GM12874 (cell line): ENCODE measurements around the gene LAMC3.

Experiments
- TF ChIP-seq, protein P1 (sequence below): IDR thresholded peaks from 2 replicates; pipeline ENCODE4 v1.5.1; 2011; ENCODE audit warnings: low read depth, mild to moderate bottlenecking, control low read depth, low read length, moderate library complexity; ENCODE audit not compliant: insufficient read depth

The LAMC3 gene

DNA sequence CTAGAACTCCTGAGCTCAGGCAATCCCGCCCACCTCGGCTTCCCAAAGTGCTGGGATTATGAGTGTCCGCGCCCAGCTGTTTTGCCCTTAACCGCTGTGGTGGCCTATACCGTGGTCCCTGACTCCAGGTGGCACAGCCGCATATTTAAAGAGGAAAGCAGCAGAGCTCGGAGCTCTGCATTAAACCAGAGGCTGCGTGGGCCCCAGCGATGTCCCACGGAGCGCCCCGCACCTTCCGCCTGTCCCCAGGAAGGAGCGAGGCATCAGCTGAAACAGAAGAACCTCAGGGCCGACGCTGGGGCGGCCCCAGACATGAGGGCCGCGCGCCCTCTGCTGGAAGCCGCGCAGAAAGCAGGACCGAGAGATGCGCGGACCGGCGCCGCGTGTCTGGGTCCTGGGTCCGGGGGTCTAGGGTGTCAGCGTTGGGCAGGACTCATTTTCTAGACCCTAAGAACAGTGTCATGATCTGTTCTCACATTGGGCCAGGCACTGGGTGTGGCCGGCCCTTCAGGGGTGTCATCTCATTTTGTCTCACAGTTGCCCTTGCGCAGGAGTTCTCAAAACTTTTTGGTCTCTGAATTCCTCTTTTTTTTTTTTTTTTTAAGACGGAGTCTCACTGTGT, 37.7 kb downstream of the LAMC3 start:
- TF ChIP-seq, protein P1, sequence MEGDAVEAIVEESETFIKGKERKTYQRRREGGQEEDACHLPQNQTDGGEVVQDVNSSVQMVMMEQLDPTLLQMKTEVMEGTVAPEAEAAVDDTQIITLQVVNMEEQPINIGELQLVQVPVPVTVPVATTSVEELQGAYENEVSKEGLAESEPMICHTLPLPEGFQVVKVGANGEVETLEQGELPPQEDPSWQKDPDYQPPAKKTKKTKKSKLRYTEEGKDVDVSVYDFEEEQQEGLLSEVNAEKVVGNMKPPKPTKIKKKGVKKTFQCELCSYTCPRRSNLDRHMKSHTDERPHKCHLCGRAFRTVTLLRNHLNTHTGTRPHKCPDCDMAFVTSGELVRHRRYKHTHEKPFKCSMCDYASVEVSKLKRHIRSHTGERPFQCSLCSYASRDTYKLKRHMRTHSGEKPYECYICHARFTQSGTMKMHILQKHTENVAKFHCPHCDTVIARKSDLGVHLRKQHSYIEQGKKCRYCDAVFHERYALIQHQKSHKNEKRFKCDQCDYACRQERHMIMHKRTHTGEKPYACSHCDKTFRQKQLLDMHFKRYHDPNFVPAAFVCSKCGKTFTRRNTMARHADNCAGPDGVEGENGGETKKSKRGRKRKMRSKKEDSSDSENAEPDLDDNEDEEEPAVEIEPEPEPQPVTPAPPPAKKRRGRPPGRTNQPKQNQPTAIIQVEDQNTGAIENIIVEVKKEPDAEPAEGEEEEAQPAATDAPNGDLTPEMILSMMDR = peak; percentile 98

DNA sequence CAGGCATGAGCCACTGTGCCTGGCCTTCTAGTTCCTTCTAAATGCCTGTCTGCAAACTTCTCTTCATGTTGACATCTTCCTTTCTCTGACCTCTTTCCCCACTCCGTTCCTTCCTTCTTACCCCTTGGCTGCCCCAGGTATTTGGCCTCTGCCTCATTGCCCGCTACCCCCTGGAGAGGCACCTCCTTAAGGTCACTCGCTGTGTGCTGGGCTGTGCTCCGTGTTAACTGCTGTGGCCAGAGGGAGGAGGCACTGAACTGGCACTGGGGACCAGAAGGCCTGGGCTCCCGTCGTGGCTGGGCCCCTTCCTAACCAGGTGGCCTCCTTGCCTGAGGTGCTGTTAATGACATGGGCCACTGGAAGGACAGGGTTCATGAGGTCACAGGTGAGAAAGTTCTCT, 39.4 kb downstream of the LAMC3 start:
- TF ChIP-seq, protein P1 = no peak

DNA sequence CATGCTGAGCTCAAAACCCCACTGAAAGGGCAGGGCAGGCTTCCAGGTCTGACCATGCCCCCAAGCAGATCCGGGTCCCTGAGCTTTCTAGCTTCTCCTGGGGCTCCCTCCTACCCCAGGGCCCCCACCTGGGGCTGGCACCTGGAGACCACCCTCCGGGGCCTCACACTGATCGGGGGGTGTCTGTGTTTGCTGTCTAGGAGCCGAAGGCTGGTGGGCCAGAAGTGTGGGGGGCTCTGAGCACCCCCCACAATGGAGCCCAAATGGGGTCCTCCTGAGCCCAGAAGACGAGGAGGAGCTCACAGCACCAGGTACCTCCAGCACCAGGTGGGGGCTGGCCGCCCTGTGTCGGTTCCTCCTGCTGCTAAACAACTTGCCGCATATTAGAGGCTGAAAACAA, 39.8 kb downstream of the LAMC3 start:
- TF ChIP-seq, protein P1 = no peak

DNA sequence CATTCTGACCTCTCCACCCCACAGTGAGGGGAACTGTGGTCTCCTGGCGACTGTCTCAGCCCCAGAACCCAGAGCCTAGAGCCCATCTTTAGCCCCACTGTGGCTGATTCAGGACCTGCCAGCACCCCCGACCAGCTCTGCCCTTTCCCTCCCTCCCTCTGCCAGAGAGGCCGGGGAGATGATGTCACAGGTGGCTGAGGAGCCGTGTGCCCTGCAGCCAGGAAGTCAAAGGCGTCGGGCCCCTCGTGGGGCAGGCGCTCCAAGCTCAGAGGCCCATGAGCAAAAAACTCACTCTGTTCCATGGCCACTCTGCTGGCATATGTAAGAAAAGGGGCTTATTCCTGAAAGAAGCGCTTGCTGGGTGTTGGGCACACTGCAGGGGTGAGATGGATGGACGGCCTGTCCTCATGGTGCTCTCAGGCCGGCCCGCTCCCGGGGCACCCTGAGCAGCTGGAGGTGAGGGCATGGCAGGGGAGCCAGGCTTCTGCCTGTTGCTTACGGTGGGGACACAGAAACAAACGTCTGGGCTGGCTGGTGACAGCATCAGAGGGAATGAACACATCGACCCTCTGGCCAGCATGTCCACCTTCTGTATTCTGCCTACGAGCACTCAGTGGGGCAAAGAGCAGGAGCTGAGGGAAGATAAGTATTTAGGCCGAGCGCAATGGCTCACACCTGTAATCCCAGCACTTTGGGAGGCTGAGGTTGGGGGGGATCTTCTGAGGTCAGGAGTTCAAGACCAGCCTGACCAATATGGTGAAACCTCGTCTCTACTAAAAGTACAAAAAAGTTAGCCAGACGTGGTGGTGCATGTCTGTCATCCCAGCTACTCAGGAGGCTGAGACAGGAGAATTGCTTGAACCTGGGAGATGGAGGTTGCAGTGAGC, 41.1 kb downstream of the LAMC3 start:
- TF ChIP-seq, protein P1 = no peak

DNA sequence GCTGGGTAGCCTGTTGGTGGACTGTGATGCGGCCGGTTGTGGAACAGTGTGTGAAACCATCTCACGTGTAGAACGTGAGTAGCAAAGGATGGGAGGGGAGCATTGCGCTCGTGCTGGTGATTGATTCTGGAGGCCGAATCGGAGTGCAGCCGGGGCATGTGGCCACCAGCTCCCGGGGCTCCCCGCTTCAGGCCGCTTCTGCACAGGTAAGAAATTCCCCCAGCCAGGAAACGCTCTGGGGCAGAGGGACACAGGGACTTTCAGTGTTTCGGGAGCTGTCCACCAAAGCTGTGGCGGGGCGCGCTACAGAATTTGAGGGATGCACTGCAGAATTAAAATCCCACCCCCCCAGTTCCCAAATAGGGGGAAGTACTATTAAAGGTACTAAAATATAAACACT, 41.9 kb downstream of the LAMC3 start:
- TF ChIP-seq, protein P1 = no peak

DNA sequence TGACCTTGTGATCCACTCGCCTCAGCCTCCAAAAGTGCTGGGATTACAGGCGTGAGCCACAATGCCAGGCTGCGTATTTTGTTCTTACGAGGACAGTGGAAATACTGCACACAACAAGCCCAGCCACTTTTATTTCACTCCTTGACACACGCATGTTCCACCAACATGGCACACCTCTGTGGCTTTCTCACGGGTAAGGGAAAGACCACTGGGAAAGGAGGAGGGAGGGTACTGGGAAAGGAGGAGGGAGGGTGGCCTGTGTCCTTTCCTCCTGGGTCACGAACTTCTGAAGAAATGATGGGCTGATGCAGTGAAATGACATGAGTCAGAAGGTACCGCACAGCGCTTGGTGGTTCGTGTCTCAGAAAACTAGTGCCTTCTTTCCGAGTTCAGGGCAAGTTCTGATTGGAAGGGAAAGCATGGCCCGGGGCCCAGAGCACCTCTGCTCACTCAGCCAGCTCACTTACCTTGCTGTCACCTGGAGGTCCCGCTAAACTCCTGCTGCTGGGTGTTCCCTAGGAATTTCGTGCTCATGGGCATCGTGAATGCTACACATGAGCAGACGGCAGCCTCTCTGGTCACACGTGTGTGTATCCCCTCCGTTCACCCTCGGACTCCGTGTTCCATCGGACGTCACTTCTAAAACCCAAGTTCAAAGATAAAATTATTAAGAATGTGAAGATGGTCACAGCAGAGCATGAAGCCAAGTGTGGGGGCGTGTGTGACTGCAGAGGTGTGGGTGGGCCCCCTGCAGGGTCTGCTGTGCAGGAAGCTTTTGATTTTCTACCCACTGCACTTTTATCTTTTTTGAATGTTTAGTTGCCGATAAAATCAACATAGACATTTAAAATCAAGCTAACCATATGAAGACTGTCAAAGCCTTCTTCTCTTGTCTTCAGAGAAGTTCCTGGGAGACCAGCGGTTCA, 42.9 kb downstream of the LAMC3 start:
- TF ChIP-seq, protein P1 = no peak

DNA sequence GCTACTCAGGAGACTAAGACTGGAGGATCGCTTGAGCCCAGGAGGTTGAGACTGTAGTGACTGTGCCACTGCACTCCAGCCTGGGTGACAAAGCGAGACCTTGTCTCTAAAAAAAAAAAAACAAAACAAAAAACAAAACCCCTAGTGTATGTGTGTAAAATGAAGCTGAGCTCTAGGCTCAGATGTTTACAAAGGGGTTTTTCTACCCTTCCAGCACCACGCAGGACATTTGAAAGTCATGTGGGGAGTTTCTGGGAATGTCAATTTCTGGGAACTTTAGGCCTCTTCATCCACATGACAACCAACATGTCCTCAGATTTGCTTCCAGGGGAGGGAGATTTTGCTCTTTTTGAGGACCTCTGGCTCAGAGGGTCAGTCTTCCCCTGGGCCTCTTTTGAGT, 44.9 kb downstream of the LAMC3 start:
- TF ChIP-seq, protein P1 = no peak
